ENCODE measurements around the gene ACOX2. TPM values are rescaled to one million over a fixed set of nuclear protein-coding genes. Genes with fewer than 3 reads are reported as not detected.

Gene ACOX2
- total and polyA plus RNA-seq, 7 donors = 1.8 to 18.1 (median 4.4) TPM

- H3K27me3 ChIP-seq (ENCODE audit: insufficient read depth in 3 of 3, low read length in 2 of 3) = no peaks in the 10 kb centered on the region
- no peak for TF ChIP-seq CTCF (IDR thresholded peaks at IDR 0.05)
- no peaks in the 10 kb centered on the region for H3K36me3 ChIP-seq (ENCODE audit: insufficient read depth in 1 of 2, low read depth in 1 of 2)
- no peak overlapping the region for H3K4me3 ChIP-seq
- WGBS, 3 donors = 78 to 82% (median 78%) methylated on average over 8 of the region's 8 CpGs
- DNase-seq (no peak), ATAC-seq (no peak)
- H3K4me1 ChIP-seq = peaks cover 20% of the 10 kb centered on the region
- no peak overlapping the region for H3K27ac ChIP-seq
- intact Hi-C loops (cut with DNase I) = no loop called here
- H3K9me3 ChIP-seq = no peaks in the 10 kb centered on the region
Observed at GRCh38 chr3:58540176-58540858, 3.3 kb upstream of the ACOX2 start.

- DNase-seq (no peak), ATAC-seq (no peak)
- no peak for TF ChIP-seq CTCF (IDR thresholded peaks at IDR 0.05)
- WGBS, 3 donors = 79 to 84% (median 82%) methylated on average over 10 of the region's 10 CpGs
- intact Hi-C loops (cut with DNase I) = loop anchor here (5.0 to 10.0 kb wide), 2 partner anchors 352 to 365 kb away; no protein-coding TSS in a partner anchor
- H3K4me3 ChIP-seq = no peak overlapping the region
- no peaks in the 10 kb centered on the region for H3K9me3 ChIP-seq
- peaks cover 20% of the 10 kb centered on the region for H3K4me1 ChIP-seq
- H3K27ac ChIP-seq = no peak overlapping the region
- H3K36me3 ChIP-seq (ENCODE audit: insufficient read depth in 1 of 2, low read depth in 1 of 2) = no peaks in the 10 kb centered on the region
- H3K27me3 ChIP-seq (ENCODE audit: insufficient read depth in 3 of 3, low read length in 2 of 3) = no peaks in the 10 kb centered on the region
Observed at GRCh38 chr3:58539626-58540025, 2.6 kb upstream of the ACOX2 start.

DNA sequence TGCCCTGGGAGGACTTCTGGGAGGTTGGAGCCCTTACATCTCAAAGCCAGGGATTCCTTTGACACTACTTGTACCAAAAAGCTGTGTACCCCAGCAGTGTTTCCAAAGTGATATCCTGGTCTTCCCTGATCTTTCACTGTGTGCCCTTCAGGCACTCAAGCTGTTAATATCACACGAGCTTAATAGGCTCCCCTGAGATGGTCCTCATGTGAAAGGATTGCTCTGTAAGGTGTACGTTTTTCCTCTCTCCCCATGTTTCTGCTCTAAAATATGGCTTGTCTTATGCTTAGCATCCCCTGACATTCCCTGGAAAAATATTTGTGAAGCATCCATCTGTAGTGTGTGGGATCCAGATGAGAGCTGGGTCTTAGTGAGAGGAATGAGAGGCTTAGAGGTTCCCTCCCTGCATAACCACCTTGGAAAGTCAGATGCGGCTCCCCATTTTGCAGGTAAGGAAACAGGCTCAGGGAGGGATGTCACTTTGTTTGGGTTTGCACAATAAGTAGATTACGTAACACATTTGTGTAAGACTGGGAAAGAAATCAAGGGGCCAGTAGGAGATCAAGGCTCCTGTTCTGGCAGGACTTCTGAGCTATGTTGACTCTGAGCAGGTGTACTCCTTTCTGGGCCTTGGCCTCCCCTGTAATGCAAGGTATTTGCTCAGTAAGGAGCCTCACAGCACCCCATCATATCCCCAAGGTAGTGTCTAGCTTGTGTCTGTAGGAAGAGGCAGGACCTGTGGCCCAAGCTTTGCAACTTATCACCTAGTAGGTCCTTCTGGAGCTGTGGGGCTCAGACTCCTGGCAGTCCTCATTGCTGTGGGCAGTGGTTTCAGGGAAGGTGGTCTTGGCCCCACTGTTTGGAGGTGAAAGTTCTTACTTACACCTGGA lies 667 bp upstream of the ACOX2 start:
- WGBS, 3 donors = 66 to 80% (median 69%) methylated on average over 4 of the region's 4 CpGs

More for the DNA sequence above, 667 bp upstream of the ACOX2 start:
- ATAC-seq (peak; percentile 21 to 49 (median 28)), DNase-seq (no peak)
- no peaks in the 10 kb centered on the region for H3K9me3 ChIP-seq
- H3K36me3 ChIP-seq (ENCODE audit: insufficient read depth in 1 of 2, low read depth in 1 of 2) = no peaks in the 10 kb centered on the region
- H3K4me1 ChIP-seq = peaks cover 20% of the 10 kb centered on the region
- no peaks in the 10 kb centered on the region for H3K27me3 ChIP-seq (ENCODE audit: insufficient read depth in 3 of 3, low read length in 2 of 3)
- intact Hi-C loops (cut with DNase I) = loop anchor here (5.0 to 10.0 kb wide), 2 partner anchors 350 to 363 kb away; no protein-coding TSS in a partner anchor
- peak overlapping the region; percentile 71 for H3K27ac ChIP-seq
- peak overlapping the region; percentile 59 for H3K4me3 ChIP-seq
- no peak for TF ChIP-seq CTCF (IDR thresholded peaks at IDR 0.05)

Measured in psoas muscle (tissue), 8 donors.